ENCODE measurements around the gene SLC39A7.

The SLC39A7 gene

DNA sequence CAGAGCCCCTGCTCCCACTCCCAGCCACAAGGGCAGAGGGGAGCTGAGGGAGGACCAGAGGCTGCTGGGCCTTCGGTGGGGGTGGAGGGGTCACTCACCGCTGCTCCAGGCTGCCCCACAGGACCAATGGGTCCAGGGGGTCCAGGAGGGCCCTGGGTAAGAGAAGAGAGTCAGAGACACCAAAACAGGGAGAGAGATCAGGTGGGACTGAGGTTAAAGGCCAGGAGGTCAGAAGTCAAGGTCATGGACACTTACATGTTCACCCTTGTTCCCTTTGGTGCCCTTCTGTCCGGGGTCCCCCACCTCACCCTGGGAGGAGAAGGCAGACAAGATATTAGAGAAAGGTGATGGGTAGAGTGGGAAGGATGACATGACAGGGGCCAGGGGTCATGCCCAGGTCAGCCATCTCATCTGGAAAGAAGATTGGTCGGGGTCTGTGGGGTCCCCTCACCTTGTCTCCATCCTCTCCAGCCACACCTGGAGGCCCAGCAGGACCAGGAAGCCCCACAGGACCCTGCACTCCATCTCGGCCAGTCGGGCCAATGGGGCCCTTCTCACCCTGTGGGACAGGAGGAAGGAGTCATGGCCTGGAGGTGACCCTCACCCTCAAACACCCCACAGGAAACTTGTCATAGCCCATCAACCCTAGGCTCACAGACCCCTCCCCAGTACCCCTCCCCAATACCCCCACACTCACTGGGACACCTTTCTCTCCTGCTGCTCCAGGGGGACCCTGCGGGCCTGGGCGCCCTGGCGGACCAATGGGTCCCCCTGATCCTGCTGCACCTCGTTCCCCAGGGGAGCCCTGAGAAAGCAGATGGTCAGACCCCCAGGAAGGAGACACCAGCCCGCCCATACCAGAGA lies 29.4 kb upstream of the SLC39A7 start:
- H3K4me2 ChIP-seq (ENCODE audit: low read length) = no peak overlapping the region
- H3K9me2 ChIP-seq (replicated peaks; ENCODE audit: control insufficient read depth, low read length) = no peaks in the 10 kb centered on the region
- peaks cover 5% of the 10 kb centered on the region; the same call in 1 of the 2 replicates for H3K4me1 ChIP-seq (ENCODE audit: control insufficient read depth, low read length)
- H3K27me3 ChIP-seq (ENCODE audit: control insufficient read depth, low read length) = peaks cover 19% of the 10 kb centered on the region
- no peaks in the 10 kb centered on the region for H3K79me2 ChIP-seq (ENCODE audit: control insufficient read depth, low read length)
- no peaks in the 10 kb centered on the region for H3F3A ChIP-seq (ENCODE audit: control insufficient read depth, insufficient read depth)
- no peak overlapping the region for H3K27ac ChIP-seq (ENCODE audit: low read depth, low read length)
- H4K20me1 ChIP-seq (ENCODE audit: control insufficient read depth, insufficient read depth, low read depth, low read length) = no peaks in the 10 kb centered on the region
- no peak overlapping the region for H3K4me3 ChIP-seq (ENCODE audit: low read length)
- H3K9me3 ChIP-seq (ENCODE audit: control insufficient read depth, insufficient read depth, low read length) = no peaks in the 10 kb centered on the region
- H3K36me3 ChIP-seq (ENCODE audit: control insufficient read depth, low read length) = no peaks in the 10 kb centered on the region
- TF ChIP-seq EZH2phosphoT487 (IDR thresholded peaks at IDR 0.05; ENCODE audit: borderline replicate concordance, low read length) = no peak
- TF ChIP-seq, protein P1, sequence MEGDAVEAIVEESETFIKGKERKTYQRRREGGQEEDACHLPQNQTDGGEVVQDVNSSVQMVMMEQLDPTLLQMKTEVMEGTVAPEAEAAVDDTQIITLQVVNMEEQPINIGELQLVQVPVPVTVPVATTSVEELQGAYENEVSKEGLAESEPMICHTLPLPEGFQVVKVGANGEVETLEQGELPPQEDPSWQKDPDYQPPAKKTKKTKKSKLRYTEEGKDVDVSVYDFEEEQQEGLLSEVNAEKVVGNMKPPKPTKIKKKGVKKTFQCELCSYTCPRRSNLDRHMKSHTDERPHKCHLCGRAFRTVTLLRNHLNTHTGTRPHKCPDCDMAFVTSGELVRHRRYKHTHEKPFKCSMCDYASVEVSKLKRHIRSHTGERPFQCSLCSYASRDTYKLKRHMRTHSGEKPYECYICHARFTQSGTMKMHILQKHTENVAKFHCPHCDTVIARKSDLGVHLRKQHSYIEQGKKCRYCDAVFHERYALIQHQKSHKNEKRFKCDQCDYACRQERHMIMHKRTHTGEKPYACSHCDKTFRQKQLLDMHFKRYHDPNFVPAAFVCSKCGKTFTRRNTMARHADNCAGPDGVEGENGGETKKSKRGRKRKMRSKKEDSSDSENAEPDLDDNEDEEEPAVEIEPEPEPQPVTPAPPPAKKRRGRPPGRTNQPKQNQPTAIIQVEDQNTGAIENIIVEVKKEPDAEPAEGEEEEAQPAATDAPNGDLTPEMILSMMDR (IDR thresholded peaks at IDR 0.05; ENCODE audit: low read depth, low read length, poor library complexity, severe bottlenecking) = no peak

DNA sequence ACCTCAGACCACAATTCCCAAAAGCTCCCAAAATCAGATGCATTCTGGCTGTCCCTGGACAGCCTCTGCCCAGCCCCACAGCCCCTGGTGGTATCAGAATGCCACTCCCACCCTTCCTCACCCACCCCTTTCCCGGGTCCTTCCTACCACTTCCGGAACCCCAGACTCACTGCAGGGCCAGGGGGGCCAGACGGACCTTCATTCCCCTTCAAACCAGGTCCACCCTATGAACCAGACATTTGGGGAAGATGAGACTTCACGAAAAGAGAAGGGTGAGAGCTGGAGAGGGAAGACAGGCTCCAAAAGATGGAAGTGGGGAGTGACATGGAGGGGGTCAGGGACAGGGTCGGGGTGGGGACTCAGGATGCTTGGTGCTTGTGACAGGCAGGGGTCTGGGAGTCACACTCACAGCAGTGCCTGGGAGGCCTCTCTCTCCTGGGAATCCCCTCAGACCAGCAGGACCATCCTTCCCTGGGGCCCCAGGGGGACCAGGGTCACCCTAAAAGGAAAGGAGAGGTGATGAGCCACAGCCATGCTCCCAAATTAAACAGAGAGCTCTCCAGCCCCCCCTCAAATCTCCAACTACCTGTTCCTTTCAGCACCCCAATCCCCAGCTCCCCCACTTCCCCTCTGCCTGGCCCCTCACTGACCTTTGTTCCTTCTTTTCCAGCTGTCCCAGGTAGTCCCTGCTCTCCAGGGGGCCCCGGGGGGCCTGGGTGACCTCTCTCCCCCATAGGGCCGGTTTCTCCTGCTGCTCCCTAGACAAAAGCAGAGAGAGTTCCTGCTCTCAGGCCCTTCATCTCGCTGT lies 28.6 kb upstream of the SLC39A7 start:
- Histone ChIP-seq H3K9me3 (ENCODE audit: control insufficient read depth, insufficient read depth, low read length) (no peaks in the 10 kb centered on the region), H3K9me2 (replicated peaks; ENCODE audit: control insufficient read depth, low read length) (no peaks in the 10 kb centered on the region), H3K27ac (ENCODE audit: low read depth, low read length) (no peak overlapping the region), H3K4me1 (ENCODE audit: control insufficient read depth, low read length) (peaks cover 5% of the 10 kb centered on the region; the same call in 1 of the 2 replicates), H3K79me2 (ENCODE audit: control insufficient read depth, low read length) (no peaks in the 10 kb centered on the region), H4K20me1 (ENCODE audit: control insufficient read depth, insufficient read depth, low read depth, low read length) (no peaks in the 10 kb centered on the region), H3K4me3 (ENCODE audit: low read length) (no peak overlapping the region), H3K36me3 (ENCODE audit: control insufficient read depth, low read length) (no peaks in the 10 kb centered on the region), H3F3A (ENCODE audit: control insufficient read depth, insufficient read depth) (no peaks in the 10 kb centered on the region), H3K4me2 (ENCODE audit: low read length) (no peak overlapping the region), H3K27me3 (ENCODE audit: control insufficient read depth, low read length) (peaks cover 19% of the 10 kb centered on the region)
- TF ChIP-seq EZH2phosphoT487 (IDR thresholded peaks at IDR 0.05; ENCODE audit: borderline replicate concordance, low read length) = no peak
- TF ChIP-seq, protein P1 (IDR thresholded peaks at IDR 0.05; ENCODE audit: low read depth, low read length, poor library complexity, severe bottlenecking) = no peak

DNA sequence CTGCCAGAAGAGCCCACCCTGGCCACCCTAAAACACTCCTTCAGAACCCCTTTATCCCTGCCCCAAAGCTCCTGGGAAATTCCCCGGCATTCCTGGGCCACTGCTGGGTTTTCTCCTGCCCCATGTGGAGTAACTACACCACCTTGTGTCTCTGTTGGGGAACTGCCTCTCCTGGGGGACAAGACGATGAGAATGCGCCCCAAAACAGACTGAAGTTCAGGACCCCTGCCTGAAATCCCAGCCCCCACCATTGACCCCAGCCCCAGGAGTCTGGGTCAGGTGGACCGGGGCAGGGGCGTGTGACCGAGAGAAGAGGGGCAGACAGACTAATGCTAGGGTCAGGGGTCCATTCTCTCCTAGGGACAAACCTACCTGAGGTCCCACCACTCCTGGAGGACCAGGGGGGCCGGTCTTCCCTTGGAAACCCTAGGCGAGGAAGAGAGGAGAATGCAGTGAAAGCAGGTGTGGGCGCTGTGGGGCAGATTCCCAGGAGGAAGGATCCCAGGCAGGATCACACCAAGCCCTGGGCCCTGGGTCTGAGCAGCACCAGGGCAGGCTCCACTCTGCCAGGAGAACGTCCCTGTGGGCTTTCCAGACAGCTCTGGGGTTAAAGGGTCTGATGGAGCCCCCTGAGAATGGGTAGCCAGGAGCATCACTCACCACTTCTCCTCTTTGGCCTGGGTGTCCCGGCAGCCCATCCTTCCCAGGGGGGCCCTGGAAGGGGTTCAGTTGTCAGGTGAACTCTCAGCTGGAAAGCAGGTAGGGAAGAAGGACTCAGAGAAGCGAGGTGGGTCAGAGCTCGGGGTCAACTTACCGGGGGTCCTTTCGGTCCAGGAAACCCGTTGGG lies 27.8 kb upstream of the SLC39A7 start:
- Histone ChIP-seq H3K9me3 (ENCODE audit: control insufficient read depth, insufficient read depth, low read length) (no peaks in the 10 kb centered on the region), H4K20me1 (ENCODE audit: control insufficient read depth, insufficient read depth, low read depth, low read length) (no peaks in the 10 kb centered on the region), H3F3A (ENCODE audit: control insufficient read depth, insufficient read depth) (no peaks in the 10 kb centered on the region), H3K27me3 (ENCODE audit: control insufficient read depth, low read length) (peaks cover 19% of the 10 kb centered on the region), H3K9me2 (replicated peaks; ENCODE audit: control insufficient read depth, low read length) (no peaks in the 10 kb centered on the region), H3K36me3 (ENCODE audit: control insufficient read depth, low read length) (no peaks in the 10 kb centered on the region), H3K79me2 (ENCODE audit: control insufficient read depth, low read length) (no peaks in the 10 kb centered on the region), H3K4me1 (ENCODE audit: control insufficient read depth, low read length) (peaks cover 5% of the 10 kb centered on the region; the same call in 1 of the 2 replicates), H3K4me2 (ENCODE audit: low read length) (no peak overlapping the region), H3K4me3 (ENCODE audit: low read length) (no peak overlapping the region), H3K27ac (ENCODE audit: low read depth, low read length) (no peak overlapping the region)
- TF ChIP-seq, protein P1 (IDR thresholded peaks at IDR 0.05; ENCODE audit: low read depth, low read length, poor library complexity, severe bottlenecking) = peak; percentile 76
- TF ChIP-seq EZH2phosphoT487 (IDR thresholded peaks at IDR 0.05; ENCODE audit: borderline replicate concordance, low read length) = no peak
